GM23248 (cell line): ENCODE results near the gene ANO10. TPM values are rescaled to one million over a fixed set of nuclear protein-coding genes. Genes with fewer than 3 reads are reported as not detected.
A peak's percentile ranks its signal among the peaks of the same experiment; 100 is the strongest.

ENCODE experiments used
- DNase-seq: peaks from one replicate; pipeline ENCODE4 v3.0.0-alpha.2; 2015
- H2AFZ ChIP-seq: fragments of 200-600 bp; sonication (generic); 2 replicates; pipeline ENCODE4 v1.6.1; 2016; ENCODE audit warnings: antibody characterized with exemption
- H3F3A ChIP-seq: fragments of 200-600 bp; sonication (generic); 2 replicates; pipeline ENCODE4 v1.6.1; 2016; ENCODE audit warnings: mild to moderate bottlenecking, antibody characterized with exemption, mixed run types; ENCODE audit not compliant: insufficient read depth
- H3K27ac ChIP-seq: fragments of 200-600 bp; sonication (generic); 2 replicates; pipeline ENCODE4 v1.5.1; 2016; ENCODE audit warnings: mild to moderate bottlenecking
- H3K27me3 ChIP-seq: fragments of 200-600 bp; sonication (generic); replicated peaks from 2 replicates; pipeline ENCODE4 v1.6.1; 2016; ENCODE audit warnings: mild to moderate bottlenecking; ENCODE audit not compliant: insufficient read depth
- H3K36me3 ChIP-seq: fragments of 200-600 bp; sonication (generic); 2 replicates; pipeline ENCODE4 v1.6.1; 2016; ENCODE audit warnings: low read depth, mild to moderate bottlenecking
- H3K4me1 ChIP-seq: fragments of 200-600 bp; sonication (generic); 2 replicates; pipeline ENCODE4 v1.6.1; 2016; ENCODE audit warnings: mild to moderate bottlenecking; ENCODE audit not compliant: insufficient read depth
- H3K4me2 ChIP-seq: fragments of 200-600 bp; sonication (generic); one replicate; pipeline ENCODE4 v1.6.1; 2016; ENCODE audit warnings: mild to moderate bottlenecking; ENCODE audit not compliant: unreplicated experiment
- H3K4me3 ChIP-seq: fragments of 200-600 bp; sonication (generic); 2 replicates; pipeline ENCODE4 v1.5.1; 2016; ENCODE audit warnings: mild to moderate bottlenecking
- H3K79me2 ChIP-seq: fragments of 200-600 bp; sonication (generic); 2 replicates; pipeline ENCODE4 v1.6.1; 2016; ENCODE audit warnings: mild to moderate bottlenecking; ENCODE audit not compliant: insufficient read depth
- H3K9ac ChIP-seq: fragments of 200-600 bp; sonication (generic); 2 replicates; pipeline ENCODE4 v1.6.1; 2016; ENCODE audit warnings: mild to moderate bottlenecking
- H3K9me2 ChIP-seq: fragments of 200-600 bp; sonication (generic); 2 replicates; pipeline ENCODE4 v1.6.1; 2016; ENCODE audit warnings: mixed run types, mild to moderate bottlenecking, moderate library complexity; ENCODE audit not compliant: insufficient read depth
- H3K9me3 ChIP-seq: fragments of 200-600 bp; sonication (generic); one replicate; pipeline ENCODE4 v1.6.1; 2017; ENCODE audit warnings: low read depth
- H4K20me1 ChIP-seq: fragments of 200-600 bp; sonication (generic); 2 replicates; pipeline ENCODE4 v1.6.0; 2016; ENCODE audit not compliant: insufficient read depth
- EZH2 ChIP-seq: fragments of 200-600 bp; sonication (generic); IDR thresholded peaks from 2 replicates; pipeline ENCODE4 v1.6.1; 2018; ENCODE audit warnings: antibody characterized with exemption, mild to moderate bottlenecking; ENCODE audit not compliant: insufficient read depth, poor library complexity, severe bottlenecking
- EZH2phosphoT487 ChIP-seq: fragments of 200-600 bp; sonication (generic); IDR thresholded peaks from 2 replicates; pipeline ENCODE4 v1.6.1; 2018; ENCODE audit warnings: antibody characterized with exemption, moderate library complexity, mild to moderate bottlenecking, low read depth; ENCODE audit not compliant: insufficient read depth
- WGBS, 2 experiments: methylation state at CpG; one replicate each; pipeline ENCODE4 v1.1.6; 2015 to 2017; ENCODE audit warnings: low lambda C conversion rate in 2 of 2, low coverage in 1 of 2; ENCODE audit errors: missing lambda C conversion rate in 2 of 2; 5-methylcytosine and 5-hydroxymethylcytosine counted together
- in situ Hi-C: fragments of 300-500 bp; cut with MboI; formaldehyde crosslinking; loops from 2 replicates; pipeline ENCODE4 v1.15.0; 2020
- polyA plus RNA-seq: library from polyadenylated mRNA; unstranded; fragments of >200 nt; fragmentation: Nextera tagmentation; extraction: Ambion mirVana; gene quantifications from 2 replicates; pipeline ENCODE4 v1.2.1, GENCODE V29; 2016
- total RNA-seq: library from RNA; depleted of rRNA; stranded (reverse); fragments of >200 nt; shearing (Covaris generic); gene quantifications from 2 replicates; pipeline ENCODE4 v1.2.3, GENCODE V29; 2014

The ANO10 gene
- total and polyA plus RNA-seq, 2 experiments from 2014 or later, result 51.1 to 73.2 TPM

DNA sequence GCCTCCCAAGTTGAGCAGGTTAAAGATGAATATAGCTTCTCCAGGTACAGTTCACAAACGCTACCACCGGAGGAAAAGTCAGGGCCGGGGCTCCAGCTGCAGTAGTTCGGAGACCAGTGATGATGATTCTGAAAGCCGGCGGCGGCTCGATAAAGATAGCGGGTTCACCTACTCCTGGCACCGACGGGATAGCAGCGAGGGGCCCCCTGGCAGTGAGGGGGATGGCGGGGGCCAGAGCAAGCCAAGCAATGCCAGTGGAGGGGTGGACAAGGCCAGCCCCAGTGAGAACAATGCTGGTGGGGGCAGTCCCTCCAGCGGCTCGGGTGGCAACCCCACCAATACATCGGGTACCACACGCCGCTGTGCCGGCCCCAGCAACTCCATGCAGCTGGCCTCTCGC is 274.0 kb downstream of the ANO10 start:
- Histone ChIP-seq H3K4me2 (no peak overlapping the region), H3K27ac (no peak overlapping the region), H3K79me2 (no peaks in the 10 kb centered on the region), H4K20me1 (no peaks in the 10 kb centered on the region; the same call in 1 of the 2 replicates), H3K36me3 (peaks cover 24% of the 10 kb centered on the region; the same call in 1 of the 2 replicates), H3K4me1 (peaks cover 12% of the 10 kb centered on the region), H3K4me3 (no peak overlapping the region), H3K9ac (no peak overlapping the region), H3K9me3 (no peaks in the 10 kb centered on the region), H3K27me3 (no peaks in the 10 kb centered on the region), H2AFZ (no peak overlapping the region), H3K9me2 (no peaks in the 10 kb centered on the region), H3F3A (no peaks in the 10 kb centered on the region)
- in situ Hi-C loops, result no loop called here
- DNase-seq, result no peak
- no peak for TF ChIP-seq EZH2
- TF ChIP-seq EZH2phosphoT487, result no peak
- WGBS, 2 experiments, result 96 to 100% methylated on average over 16 to 19 of the region's 20 CpGs

GRCh38 chr3:43346978-43347749 is 274.6 kb downstream of the ANO10 start:
- Histone ChIP-seq H3K27me3 (no peaks in the 10 kb centered on the region), H3K9me3 (no peaks in the 10 kb centered on the region), H2AFZ (no peak overlapping the region), H3K36me3 (peaks cover 24% of the 10 kb centered on the region), H3F3A (no peaks in the 10 kb centered on the region), H3K4me2 (no peak overlapping the region), H3K9ac (no peak overlapping the region), H4K20me1 (no peaks in the 10 kb centered on the region; the same call in 1 of the 2 replicates), H3K9me2 (no peaks in the 10 kb centered on the region), H3K79me2 (no peaks in the 10 kb centered on the region), H3K4me3 (no peak overlapping the region), H3K27ac (no peak overlapping the region), H3K4me1 (peaks cover 12% of the 10 kb centered on the region)
- in situ Hi-C loops, result no loop called here
- 99% methylated on average over 14 of the region's 14 CpGs for WGBS, 2 experiments
- DNase-seq, result no peak
- TF ChIP-seq EZH2phosphoT487 (no peak), EZH2 (no peak)

GRCh38 chr3:43345877-43346276 is 275.9 kb downstream of the ANO10 start:
- peak; percentile 53 for DNase-seq
- Histone ChIP-seq H3K9ac (no peak overlapping the region), H3K4me2 (no peak overlapping the region), H3K79me2 (no peaks in the 10 kb centered on the region), H4K20me1 (no peaks in the 10 kb centered on the region; the same call in 1 of the 2 replicates), H3K4me1 (peaks cover 12% of the 10 kb centered on the region), H2AFZ (no peak overlapping the region), H3K27ac (no peak overlapping the region), H3F3A (no peaks in the 10 kb centered on the region), H3K27me3 (no peaks in the 10 kb centered on the region), H3K9me3 (no peaks in the 10 kb centered on the region), H3K36me3 (peaks cover 20% of the 10 kb centered on the region), H3K4me3 (no peak overlapping the region), H3K9me2 (no peaks in the 10 kb centered on the region)
- 71 to 73% methylated on average over 6 of the region's 6 CpGs for WGBS, 2 experiments
- no peak for TF ChIP-seq EZH2phosphoT487
- TF ChIP-seq EZH2, result no peak
- in situ Hi-C loops, result no loop called here

DNA sequence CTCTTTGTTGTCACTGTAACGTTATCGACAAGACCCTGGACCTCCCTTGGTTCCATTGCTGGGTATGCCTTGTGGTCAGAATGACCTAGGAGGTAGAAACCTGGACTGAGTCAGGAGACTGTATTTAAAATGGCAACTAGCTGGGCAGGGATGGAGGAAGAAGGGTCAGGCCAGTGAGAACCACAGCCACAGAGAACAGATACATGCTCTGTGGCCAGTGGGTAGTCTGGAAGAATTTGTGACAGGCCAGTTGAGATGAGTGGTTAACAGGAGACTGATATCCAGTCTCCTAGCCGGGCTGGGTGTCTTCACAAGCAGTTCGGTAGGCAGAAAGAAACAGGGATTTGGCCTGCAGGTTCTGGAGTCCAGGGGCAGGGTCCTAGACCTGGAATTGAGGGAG is 276.6 kb downstream of the ANO10 start:
- TF ChIP-seq EZH2phosphoT487 (no peak), EZH2 (no peak)
- Histone ChIP-seq H3K4me2 (no peak overlapping the region), H2AFZ (no peak overlapping the region), H3K27me3 (no peaks in the 10 kb centered on the region), H3K9ac (no peak overlapping the region), H3K4me3 (no peak overlapping the region), H3K4me1 (peaks cover 12% of the 10 kb centered on the region), H4K20me1 (no peaks in the 10 kb centered on the region; the same call in 1 of the 2 replicates), H3F3A (no peaks in the 10 kb centered on the region), H3K79me2 (peaks cover 5% of the 10 kb centered on the region; the same call in 1 of the 2 replicates), H3K9me2 (no peaks in the 10 kb centered on the region), H3K36me3 (peaks cover 20% of the 10 kb centered on the region), H3K27ac (no peak overlapping the region), H3K9me3 (no peaks in the 10 kb centered on the region)
- WGBS, 2 experiments, result 97% methylated on average over 4 of the region's 4 CpGs
- DNase-seq, result no peak
- in situ Hi-C loops, result no loop called here
